HepG2 (cell line): ENCODE results near the gene PJA1. TPM values are rescaled to one million over a fixed set of nuclear protein-coding genes. Genes with fewer than 3 reads are reported as not detected.

Experiments used
- ATAC-seq: fragments of 200-7000 bp; cut with Tn5 transposase; 3 replicates; pipeline ENCODE4 v1.9.1; 2020; ENCODE audit warnings: mild to moderate bottlenecking, moderate library complexity
- BruUV-seq: library from RNA; stranded (reverse); fragments of 400-500 nt; replicated peaks from 2 replicates; lab custom pipeline; 2021; lab: Mats Ljungman, UMichigan
- CTCF ChIA-PET: fragments of 300-600 bp; formaldehyde crosslinking; extraction: SDS; loops from one replicate; lab custom pipeline; 2021; ENCODE audit warnings: low total read pairs, inconsistent platforms, low intra/inter-chr PET ratio; lab: Yijun Ruan, JAX
- POLR2A ChIA-PET: fragments of 350-600 bp; sonication (Branson Sonifier 250); formaldehyde crosslinking; loops from one replicate; lab custom pipeline; 2020; ENCODE audit warnings: antibody characterized with exemption, inconsistent platforms; lab: Yijun Ruan, JAX
- DNase-seq: peaks from one replicate; pipeline ENCODE4 v3.0.0-alpha.2; 2015; ENCODE audit warnings: low spot score
- FAIRE-seq: peaks from 3 replicates; lab custom pipeline; 2011; peaks lifted over from hg19 to GRCh38; lab: Jason Lieb, UNC
- H2AFZ ChIP-seq: one replicate; pipeline ENCODE4 v1.6.1; 2011; ENCODE audit warnings: low read length, inconsistent platforms
- H3K27ac ChIP-seq: fragments of 300-600 bp; 3 replicates; pipeline ENCODE4 v1.8.0; 2011; ENCODE audit warnings: mixed run types, mild to moderate bottlenecking, mixed read lengths, low read length, inconsistent platforms; ENCODE audit not compliant: insufficient read depth; ENCODE audit errors: extremely low read length
- H3K27me3 ChIP-seq, 2 experiments: fragments of 200-600 bp in 1 of 2; 2 replicates in 1 of 2; 3 replicates in 1 of 2; pipeline versions ENCODE4 v1.6.0 to v1.8.0; 2011; ENCODE audit warnings: low read length in 2 of 2, mild to moderate bottlenecking in 2 of 2, moderate library complexity in 2 of 2, inconsistent platforms in 1 of 2; ENCODE audit not compliant: insufficient read depth in 2 of 2, control insufficient read depth in 1 of 2
- H3K36me3 ChIP-seq, 2 experiments: fragments of 200-600 bp in 1 of 2; replicated peaks in 1 of 2; 2 replicates in 1 of 2; 3 replicates in 1 of 2; pipeline versions ENCODE4 v1.5.1 to v1.8.0; 2011; ENCODE audit warnings: low read length in 2 of 2, inconsistent platforms in 1 of 2; ENCODE audit not compliant: insufficient read depth in 2 of 2, control insufficient read depth in 1 of 2
- H3K4me1 ChIP-seq: 2 replicates; pipeline ENCODE4 v1.5.1; 2012; ENCODE audit warnings: low read length, inconsistent platforms; ENCODE audit not compliant: insufficient read depth
- H3K4me2 ChIP-seq: 2 replicates; pipeline ENCODE4 v1.6.0; 2011; ENCODE audit warnings: low read depth, low read length, inconsistent platforms
- H3K4me3 ChIP-seq, 3 experiments: fragments of 200-600 bp in 1 of 3; sonication (generic), shearing (Covaris generic) in 1 of 3; replicated peaks in 1 of 3; 2 replicates each; pipeline ENCODE4 v1.5.1; 2011 to 2016; ENCODE audit warnings: low read length in 3 of 3, inconsistent platforms in 2 of 3, low read depth in 2 of 3, mild to moderate bottlenecking in 2 of 3, control low read depth in 1 of 3, mixed read lengths in 1 of 3; ENCODE audit not compliant: insufficient read depth in 1 of 3
- H3K79me2 ChIP-seq: one replicate; pipeline ENCODE4 v1.6.1; 2011; ENCODE audit warnings: low read length, inconsistent platforms; ENCODE audit not compliant: insufficient read depth
- H3K9ac ChIP-seq: 2 replicates; pipeline ENCODE4 v1.6.0; 2011; ENCODE audit warnings: mild to moderate bottlenecking, low read depth, low read length, inconsistent platforms; ENCODE audit not compliant: insufficient read depth
- H3K9me3 ChIP-seq: 2 replicates; pipeline ENCODE4 v1.5.1; 2012; ENCODE audit warnings: mild to moderate bottlenecking, low read length
- H4K20me1 ChIP-seq: 2 replicates; pipeline ENCODE4 v1.6.0; 2011; ENCODE audit warnings: inconsistent platforms, mild to moderate bottlenecking, low read length, moderate library complexity; ENCODE audit not compliant: insufficient read depth
- BCL6 ChIP-seq: IDR thresholded peaks from 2 replicates; pipeline ENCODE4 v1.6.1; 2016; ENCODE audit warnings: missing genetic modification reagents, missing compliant biosample characterization
- CHCHD3 ChIP-seq: sonication (generic); formaldehyde crosslinking; IDR thresholded peaks from 2 replicates; pipeline ENCODE4 v1.8.0; 2022; ENCODE audit warnings: mild to moderate bottlenecking, missing genetic modification reagents, moderate library complexity
- EEA1 ChIP-seq: sonication (generic); formaldehyde crosslinking; IDR thresholded peaks from 2 replicates; pipeline ENCODE4 v1.5.1; 2020; ENCODE audit warnings: mild to moderate bottlenecking, missing genetic modification reagents, borderline replicate concordance
- EED ChIP-seq: sonication (generic); formaldehyde crosslinking; IDR thresholded peaks from 2 replicates; pipeline ENCODE4 v1.5.0; 2020; ENCODE audit warnings: mild to moderate bottlenecking, missing genetic modification reagents
- JDP2 ChIP-seq: sonication (generic); formaldehyde crosslinking; IDR thresholded peaks from 2 replicates; pipeline ENCODE4 v1.8.1; 2022; ENCODE audit warnings: missing genetic modification reagents, borderline replicate concordance
- KAT2B ChIP-seq: fragments of 150-350 bp; IDR thresholded peaks from 2 replicates; pipeline ENCODE4 v1.6.1; 2014; ENCODE audit warnings: low read depth, low read length, borderline replicate concordance
- TEAD2 ChIP-seq: sonication (generic); formaldehyde crosslinking; IDR thresholded peaks from 2 replicates; pipeline ENCODE4 v1.9.0; 2021; ENCODE audit warnings: missing genetic modification reagents
- U2AF2 ChIP-seq: fragments of 200-400 bp; formaldehyde crosslinking; IDR thresholded peaks from 2 replicates; pipeline ENCODE4 v1.6.1; 2017; ENCODE audit warnings: low read depth, mild to moderate bottlenecking, low read length
- ZBTB20 ChIP-seq: sonication (generic); formaldehyde crosslinking; IDR thresholded peaks from 2 replicates; pipeline ENCODE4 v1.8.1; 2023; ENCODE audit warnings: missing genetic modification reagents, low read depth, mild to moderate bottlenecking, borderline replicate concordance
- ZBTB42 ChIP-seq: sonication (generic); formaldehyde crosslinking; IDR thresholded peaks from 2 replicates; pipeline ENCODE4 v1.5.0; 2020; ENCODE audit warnings: mild to moderate bottlenecking, missing genetic modification reagents
- ZFY ChIP-seq: sonication (generic); formaldehyde crosslinking; IDR thresholded peaks from 2 replicates; pipeline ENCODE4 v1.4.0; 2020; ENCODE audit warnings: missing genetic modification reagents
- ZIK1 ChIP-seq: sonication (generic); formaldehyde crosslinking; IDR thresholded peaks from 2 replicates; pipeline ENCODE4 v1.5.0; 2020; ENCODE audit warnings: mild to moderate bottlenecking, low read depth, missing genetic modification reagents, borderline replicate concordance
- ZNF10 ChIP-seq: sonication (generic); formaldehyde crosslinking; IDR thresholded peaks from 2 replicates; pipeline ENCODE4 v1.4.0; 2020; ENCODE audit warnings: mild to moderate bottlenecking, low read depth, missing genetic modification reagents, borderline replicate concordance
- ZNF251 ChIP-seq: sonication (generic); formaldehyde crosslinking; IDR thresholded peaks from 2 replicates; pipeline ENCODE4 v1.9.0; 2021; ENCODE audit warnings: mild to moderate bottlenecking, missing genetic modification reagents
- ZNF782 ChIP-seq: sonication (generic); formaldehyde crosslinking; IDR thresholded peaks from 2 replicates; pipeline ENCODE4 v1.4.0; 2020; ENCODE audit warnings: missing genetic modification reagents, mild to moderate bottlenecking, borderline replicate concordance
- ZNF891 ChIP-seq: sonication (generic); formaldehyde crosslinking; IDR thresholded peaks from 2 replicates; pipeline ENCODE4 v1.5.0; 2020; ENCODE audit warnings: mild to moderate bottlenecking, missing genetic modification reagents
- WGBS: methylation state at CpG from one replicate; pipeline ENCODE4 v1.1.6; 2017; ENCODE audit warnings: low lambda C conversion rate; 5-methylcytosine and 5-hydroxymethylcytosine counted together
- in situ Hi-C: cut with HindIII; loops from 2 replicates; pipeline ENCODE4 v1.10.0; 2017; ENCODE audit warnings: low pct_unique_long_range_greater_than_20kb; ENCODE audit not compliant: extremely low pct_ligation_motif_present
- intact Hi-C: fragments of 100-400 bp; cut with micrococcal nuclease; formaldehyde crosslinking; loops from one replicate; pipeline ENCODE4 v1.10.0; 2022; ENCODE audit not compliant: unreplicated experiment
- polyA plus RNA-seq, 8 experiments: library from polyadenylated mRNA; depleted of rRNA in 3 of 8; stranded (reverse) in 7 of 8; unstranded in 1 of 8; fragments of >200 nt; fragmentation: Illumina TruSeq in 4 of 8; extraction: Trizol in 4 of 8; gene quantifications; 2 replicates each; pipeline versions ENCODE4 v1.2.1 to v1.2.3, GENCODE V29; 2011 to 2016; ENCODE audit warnings: low read depth in 4 of 8, missing spikeins in 1 of 8, mixed read lengths in 1 of 8; ENCODE audit not compliant: insufficient read depth in 1 of 8
- total RNA-seq, 5 experiments: library from RNA; depleted of rRNA; stranded (reverse); fragments of >200 nt; fragmentation: Illumina TruSeq; extraction: Trizol; gene quantifications; 2 replicates each; pipeline ENCODE4 v1.2.3, GENCODE V29; 2016; ENCODE audit warnings: low read depth in 1 of 5
- TF ChIP-seq, protein P1 (sequence below): IDR thresholded peaks from 2 replicates; pipeline ENCODE4 v1.6.1; 2016; ENCODE audit warnings: mild to moderate bottlenecking
- TF ChIP-seq, protein P2 (sequence below): sonication (generic); formaldehyde crosslinking; IDR thresholded peaks from 2 replicates; pipeline ENCODE4 v1.5.1; 2020; ENCODE audit warnings: missing genetic modification reagents, mild to moderate bottlenecking, borderline replicate concordance
- TF ChIP-seq, protein P3 (sequence below): IDR thresholded peaks from 2 replicates; pipeline ENCODE4 v1.4.0; 2020; ENCODE audit warnings: mild to moderate bottlenecking, missing genetic modification reagents

PJA1 gene
- total and polyA plus RNA-seq, 2 of the 13 experiments (the other 11 are each of a cell fraction or from before 2014, with no cell fraction given), result 3.6 to 9.6 TPM

DNA sequence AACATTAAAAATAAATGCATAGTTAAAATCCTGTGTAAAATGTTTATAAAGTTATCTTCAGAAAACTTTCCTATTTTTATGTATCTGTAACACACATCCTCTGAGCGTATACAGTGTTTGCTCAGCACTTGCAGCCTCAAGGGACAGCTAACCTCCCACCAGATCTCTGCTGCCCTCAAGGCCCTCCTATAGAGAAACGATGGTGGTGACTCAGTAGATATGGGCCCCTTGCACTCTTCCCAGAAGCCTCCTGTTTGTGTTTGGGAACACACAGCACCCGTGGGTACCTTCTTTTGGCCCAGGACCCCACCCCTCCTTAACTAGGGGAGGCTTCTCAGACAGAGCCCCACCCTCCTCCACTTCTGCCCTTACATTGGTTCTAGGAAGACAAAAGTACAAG lies 26.7 kb downstream of the PJA1 start (continued):
- TF ChIP-seq, protein P1, sequence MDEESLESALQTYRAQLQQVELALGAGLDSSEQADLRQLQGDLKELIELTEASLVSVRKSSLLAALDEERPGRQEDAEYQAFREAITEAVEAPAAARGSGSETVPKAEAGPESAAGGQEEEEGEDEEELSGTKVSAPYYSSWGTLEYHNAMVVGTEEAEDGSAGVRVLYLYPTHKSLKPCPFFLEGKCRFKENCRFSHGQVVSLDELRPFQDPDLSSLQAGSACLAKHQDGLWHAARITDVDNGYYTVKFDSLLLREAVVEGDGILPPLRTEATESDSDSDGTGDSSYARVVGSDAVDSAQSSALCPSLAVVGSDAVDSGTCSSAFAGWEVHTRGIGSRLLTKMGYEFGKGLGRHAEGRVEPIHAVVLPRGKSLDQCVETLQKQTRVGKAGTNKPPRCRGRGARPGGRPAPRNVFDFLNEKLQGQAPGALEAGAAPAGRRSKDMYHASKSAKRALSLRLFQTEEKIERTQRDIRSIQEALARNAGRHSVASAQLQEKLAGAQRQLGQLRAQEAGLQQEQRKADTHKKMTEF (CRISPR knock-in tag), result no peak
- TF ChIP-seq KAT2B (no peak), ZBTB42 (CRISPR knock-in tag) (no peak), JDP2 (CRISPR knock-in tag) (no peak), ZNF10 (CRISPR knock-in tag) (no peak), ZBTB20 (CRISPR knock-in tag) (no peak), ZNF782 (CRISPR knock-in tag) (no peak), ZFY (CRISPR knock-in tag) (no peak), TEAD2 (CRISPR knock-in tag) (no peak), ZNF251 (CRISPR knock-in tag) (no peak)
- TF ChIP-seq, all 625 proteins: peak for 0

DNA sequence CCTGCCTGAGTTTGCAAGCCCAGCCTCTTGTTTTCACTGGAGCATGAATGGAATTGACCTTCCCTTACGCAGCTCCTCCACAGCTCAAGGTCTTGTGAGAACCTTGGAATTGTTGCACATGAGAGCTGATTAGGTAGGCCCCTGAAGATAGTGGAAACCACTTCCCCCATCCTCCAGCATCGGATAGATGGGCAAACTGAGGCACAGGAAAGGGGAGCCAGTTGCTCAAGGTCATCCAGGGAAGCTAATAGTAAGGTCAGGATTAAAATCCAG lies 27.2 kb downstream of the PJA1 start:
- ChIA-PET CTCF (no interaction called here), POLR2A (no interaction called here)
- H3K36me3 ChIP-seq, result no peaks in the 10 kb centered on the region
- no TSS peak for BruUV-seq
- intact Hi-C loops, result no loop called here
- no peaks in the 10 kb centered on the region for H3K4me1 ChIP-seq
- FAIRE-seq, result no peak
- no peaks in the 10 kb centered on the region for H4K20me1 ChIP-seq
- no peaks in the 10 kb centered on the region for H3K9me3 ChIP-seq
- no peak overlapping the region for H3K27ac ChIP-seq
- no peak overlapping the region for H2AFZ ChIP-seq
- in situ Hi-C loops, result loop anchor here (10.0 kb wide), 1 partner anchor 77 kb away; no protein-coding TSS in a partner anchor
- H3K9ac ChIP-seq, result no peak overlapping the region
- no peak overlapping the region for H3K4me2 ChIP-seq
- WGBS, result 0% methylated on average over 2 of the region's 2 CpGs
- no peak overlapping the region for H3K4me3 ChIP-seq
- DNase-seq, result no peak
- no peak for ATAC-seq
- H3K27me3 ChIP-seq, result 0 out of 5 replicates have a peak, but pooled peaks cover 0 to 2% of the 10 kb centered on the region in 2 experiments
- H3K79me2 ChIP-seq, result no peaks in the 10 kb centered on the region
- no peak for TF ChIP-seq ZNF891 (CRISPR knock-in tag)
- no peak for TF ChIP-seq CHCHD3 (CRISPR knock-in tag)
- TF ChIP-seq, protein P2, sequence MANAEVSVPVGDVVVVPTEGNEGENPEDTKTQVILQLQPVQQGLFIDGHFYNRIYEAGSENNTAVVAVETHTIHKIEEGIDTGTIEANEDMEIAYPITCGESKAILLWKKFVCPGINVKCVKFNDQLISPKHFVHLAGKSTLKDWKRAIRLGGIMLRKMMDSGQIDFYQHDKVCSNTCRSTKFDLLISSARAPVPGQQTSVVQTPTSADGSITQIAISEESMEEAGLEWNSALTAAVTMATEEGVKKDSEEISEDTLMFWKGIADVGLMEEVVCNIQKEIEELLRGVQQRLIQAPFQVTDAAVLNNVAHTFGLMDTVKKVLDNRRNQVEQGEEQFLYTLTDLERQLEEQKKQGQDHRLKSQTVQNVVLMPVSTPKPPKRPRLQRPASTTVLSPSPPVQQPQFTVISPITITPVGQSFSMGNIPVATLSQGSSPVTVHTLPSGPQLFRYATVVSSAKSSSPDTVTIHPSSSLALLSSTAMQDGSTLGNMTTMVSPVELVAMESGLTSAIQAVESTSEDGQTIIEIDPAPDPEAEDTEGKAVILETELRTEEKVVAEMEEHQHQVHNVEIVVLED (CRISPR knock-in tag), result no peak
- TF ChIP-seq EEA1 (CRISPR knock-in tag), result no peak
- no peak for TF ChIP-seq EED (CRISPR knock-in tag)
- no peak for TF ChIP-seq U2AF2
- TF ChIP-seq BCL6, result no peak
- TF ChIP-seq, protein P3, sequence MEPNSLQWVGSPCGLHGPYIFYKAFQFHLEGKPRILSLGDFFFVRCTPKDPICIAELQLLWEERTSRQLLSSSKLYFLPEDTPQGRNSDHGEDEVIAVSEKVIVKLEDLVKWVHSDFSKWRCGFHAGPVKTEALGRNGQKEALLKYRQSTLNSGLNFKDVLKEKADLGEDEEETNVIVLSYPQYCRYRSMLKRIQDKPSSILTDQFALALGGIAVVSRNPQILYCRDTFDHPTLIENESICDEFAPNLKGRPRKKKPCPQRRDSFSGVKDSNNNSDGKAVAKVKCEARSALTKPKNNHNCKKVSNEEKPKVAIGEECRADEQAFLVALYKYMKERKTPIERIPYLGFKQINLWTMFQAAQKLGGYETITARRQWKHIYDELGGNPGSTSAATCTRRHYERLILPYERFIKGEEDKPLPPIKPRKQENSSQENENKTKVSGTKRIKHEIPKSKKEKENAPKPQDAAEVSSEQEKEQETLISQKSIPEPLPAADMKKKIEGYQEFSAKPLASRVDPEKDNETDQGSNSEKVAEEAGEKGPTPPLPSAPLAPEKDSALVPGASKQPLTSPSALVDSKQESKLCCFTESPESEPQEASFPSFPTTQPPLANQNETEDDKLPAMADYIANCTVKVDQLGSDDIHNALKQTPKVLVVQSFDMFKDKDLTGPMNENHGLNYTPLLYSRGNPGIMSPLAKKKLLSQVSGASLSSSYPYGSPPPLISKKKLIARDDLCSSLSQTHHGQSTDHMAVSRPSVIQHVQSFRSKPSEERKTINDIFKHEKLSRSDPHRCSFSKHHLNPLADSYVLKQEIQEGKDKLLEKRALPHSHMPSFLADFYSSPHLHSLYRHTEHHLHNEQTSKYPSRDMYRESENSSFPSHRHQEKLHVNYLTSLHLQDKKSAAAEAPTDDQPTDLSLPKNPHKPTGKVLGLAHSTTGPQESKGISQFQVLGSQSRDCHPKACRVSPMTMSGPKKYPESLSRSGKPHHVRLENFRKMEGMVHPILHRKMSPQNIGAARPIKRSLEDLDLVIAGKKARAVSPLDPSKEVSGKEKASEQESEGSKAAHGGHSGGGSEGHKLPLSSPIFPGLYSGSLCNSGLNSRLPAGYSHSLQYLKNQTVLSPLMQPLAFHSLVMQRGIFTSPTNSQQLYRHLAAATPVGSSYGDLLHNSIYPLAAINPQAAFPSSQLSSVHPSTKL (CRISPR knock-in tag), result no peak
- no peak for TF ChIP-seq ZIK1 (CRISPR knock-in tag)
